Measurements from ENCODE around the gene RUVBL2. TPM values are rescaled to one million over a fixed set of nuclear protein-coding genes. Genes with fewer than 3 reads are reported as not detected.
"Not testable (repeated sequence)": the region's sequence is repeated elsewhere in the genome, so short reads cannot be mapped to it uniquely, and the experiment has no call there.

RUVBL2 gene
- total RNA-seq, 1 experiment from 2014 or later, result 170 TPM

DNA sequence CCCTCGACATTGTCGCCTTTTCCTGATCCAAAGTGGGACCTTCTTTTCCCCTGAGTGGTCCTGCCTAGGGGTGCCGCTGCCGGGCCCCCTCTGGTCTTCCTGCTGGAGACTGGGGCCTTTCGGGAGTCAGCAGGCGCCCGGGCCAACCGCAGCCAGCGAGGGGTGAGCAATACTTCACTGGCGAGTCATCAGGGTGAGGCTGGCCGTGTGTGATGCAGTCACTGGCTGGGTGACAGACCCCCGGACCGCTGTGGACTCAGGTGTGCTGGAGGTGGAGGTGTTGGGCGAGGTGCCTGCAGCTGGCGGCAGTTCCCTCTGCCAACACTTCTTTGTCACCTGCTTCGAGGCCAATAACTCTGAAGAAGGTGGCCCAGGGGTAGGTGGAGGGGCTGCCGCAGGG, 48.5 kb downstream of the RUVBL2 start:
- no peaks in the 10 kb centered on the region for H3K4me1 ChIP-seq (ENCODE audit: control insufficient read depth, insufficient read depth, low read length)
- ATAC-seq (no peak), DNase-seq (ENCODE audit: low read depth, low spot score) (no peak)
- no peaks in the 10 kb centered on the region for H3K36me3 ChIP-seq (ENCODE audit: control insufficient read depth, insufficient read depth, low read length)
- TF ChIP-seq, protein P1, sequence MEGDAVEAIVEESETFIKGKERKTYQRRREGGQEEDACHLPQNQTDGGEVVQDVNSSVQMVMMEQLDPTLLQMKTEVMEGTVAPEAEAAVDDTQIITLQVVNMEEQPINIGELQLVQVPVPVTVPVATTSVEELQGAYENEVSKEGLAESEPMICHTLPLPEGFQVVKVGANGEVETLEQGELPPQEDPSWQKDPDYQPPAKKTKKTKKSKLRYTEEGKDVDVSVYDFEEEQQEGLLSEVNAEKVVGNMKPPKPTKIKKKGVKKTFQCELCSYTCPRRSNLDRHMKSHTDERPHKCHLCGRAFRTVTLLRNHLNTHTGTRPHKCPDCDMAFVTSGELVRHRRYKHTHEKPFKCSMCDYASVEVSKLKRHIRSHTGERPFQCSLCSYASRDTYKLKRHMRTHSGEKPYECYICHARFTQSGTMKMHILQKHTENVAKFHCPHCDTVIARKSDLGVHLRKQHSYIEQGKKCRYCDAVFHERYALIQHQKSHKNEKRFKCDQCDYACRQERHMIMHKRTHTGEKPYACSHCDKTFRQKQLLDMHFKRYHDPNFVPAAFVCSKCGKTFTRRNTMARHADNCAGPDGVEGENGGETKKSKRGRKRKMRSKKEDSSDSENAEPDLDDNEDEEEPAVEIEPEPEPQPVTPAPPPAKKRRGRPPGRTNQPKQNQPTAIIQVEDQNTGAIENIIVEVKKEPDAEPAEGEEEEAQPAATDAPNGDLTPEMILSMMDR (IDR thresholded peaks at IDR 0.05), result no peak
- TF ChIP-seq POLR2AphosphoS5 (IDR thresholded peaks at IDR 0.05; ENCODE audit: low read depth, low read length), result no peak
- TF ChIP-seq, protein P2, sequence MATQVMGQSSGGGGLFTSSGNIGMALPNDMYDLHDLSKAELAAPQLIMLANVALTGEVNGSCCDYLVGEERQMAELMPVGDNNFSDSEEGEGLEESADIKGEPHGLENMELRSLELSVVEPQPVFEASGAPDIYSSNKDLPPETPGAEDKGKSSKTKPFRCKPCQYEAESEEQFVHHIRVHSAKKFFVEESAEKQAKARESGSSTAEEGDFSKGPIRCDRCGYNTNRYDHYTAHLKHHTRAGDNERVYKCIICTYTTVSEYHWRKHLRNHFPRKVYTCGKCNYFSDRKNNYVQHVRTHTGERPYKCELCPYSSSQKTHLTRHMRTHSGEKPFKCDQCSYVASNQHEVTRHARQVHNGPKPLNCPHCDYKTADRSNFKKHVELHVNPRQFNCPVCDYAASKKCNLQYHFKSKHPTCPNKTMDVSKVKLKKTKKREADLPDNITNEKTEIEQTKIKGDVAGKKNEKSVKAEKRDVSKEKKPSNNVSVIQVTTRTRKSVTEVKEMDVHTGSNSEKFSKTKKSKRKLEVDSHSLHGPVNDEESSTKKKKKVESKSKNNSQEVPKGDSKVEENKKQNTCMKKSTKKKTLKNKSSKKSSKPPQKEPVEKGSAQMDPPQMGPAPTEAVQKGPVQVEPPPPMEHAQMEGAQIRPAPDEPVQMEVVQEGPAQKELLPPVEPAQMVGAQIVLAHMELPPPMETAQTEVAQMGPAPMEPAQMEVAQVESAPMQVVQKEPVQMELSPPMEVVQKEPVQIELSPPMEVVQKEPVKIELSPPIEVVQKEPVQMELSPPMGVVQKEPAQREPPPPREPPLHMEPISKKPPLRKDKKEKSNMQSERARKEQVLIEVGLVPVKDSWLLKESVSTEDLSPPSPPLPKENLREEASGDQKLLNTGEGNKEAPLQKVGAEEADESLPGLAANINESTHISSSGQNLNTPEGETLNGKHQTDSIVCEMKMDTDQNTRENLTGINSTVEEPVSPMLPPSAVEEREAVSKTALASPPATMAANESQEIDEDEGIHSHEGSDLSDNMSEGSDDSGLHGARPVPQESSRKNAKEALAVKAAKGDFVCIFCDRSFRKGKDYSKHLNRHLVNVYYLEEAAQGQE (IDR thresholded peaks at IDR 0.05; ENCODE audit: insufficient read depth in 1 of 2, low read depth in 2 of 2, low read length in 1 of 2), result no peak
- no peak for TF ChIP-seq TCF7L2 (IDR thresholded peaks at IDR 0.05; ENCODE audit: low read depth, low read length)
- TF ChIP-seq SIN3A (IDR thresholded peaks at IDR 0.05; ENCODE audit: borderline replicate concordance, insufficient read depth, low read depth, low read length), result no peak
- H3K9me3 ChIP-seq (ENCODE audit: control insufficient read depth, insufficient read depth, low read depth, low read length), result no peaks in the 10 kb centered on the region
- no peak overlapping the region for H3K27ac ChIP-seq (ENCODE audit: low read length)
- ChIA-PET CTCF (no interaction called here), POLR2A (no interaction called here)
- in situ Hi-C loops (cut with HindIII; ENCODE audit: low pct_unique_long_range_greater_than_20kb, low sequenced_read_pairs), result no loop called here
- no peaks in the 10 kb centered on the region for H3K27me3 ChIP-seq (ENCODE audit: control insufficient read depth, insufficient read depth, low read length)
- intact Hi-C loops (cut with micrococcal nuclease; ENCODE audit: unreplicated experiment), result no loop called here
- BruUV-seq (replicated peaks), result no TSS peak
- no peak overlapping the region for H3K4me3 ChIP-seq (ENCODE audit: low read depth in 2 of 2, low read length in 2 of 2)

DNA sequence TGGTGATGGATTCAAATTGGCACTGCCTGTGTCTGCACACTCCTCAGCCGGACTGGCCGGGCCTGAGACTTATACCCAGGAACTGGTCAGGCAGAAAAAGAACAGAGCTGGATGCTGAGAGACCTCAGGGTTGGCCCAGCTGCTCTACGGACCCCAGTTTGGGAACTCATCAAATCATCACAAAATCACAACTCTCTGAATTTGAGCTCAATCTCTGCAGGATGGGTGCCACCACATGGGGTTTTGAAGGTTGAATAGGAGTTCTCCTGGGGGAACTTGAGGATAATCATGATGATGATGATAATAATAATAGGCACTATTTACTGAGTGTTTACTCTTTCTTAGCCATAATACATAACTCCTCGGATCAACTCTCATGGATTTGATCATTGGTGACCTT, 49.0 kb downstream of the RUVBL2 start:
- ATAC-seq; H3K4me3 ChIP-seq (ENCODE audit: low read depth in 2 of 2, low read length in 2 of 2); DNase-seq (ENCODE audit: low read depth, low spot score); H3K36me3 ChIP-seq (ENCODE audit: control insufficient read depth, insufficient read depth, low read length); BruUV-seq (replicated peaks); intact Hi-C loops (cut with micrococcal nuclease; ENCODE audit: unreplicated experiment); CTCF ChIA-PET; H3K4me1 ChIP-seq (ENCODE audit: control insufficient read depth, insufficient read depth, low read length); in situ Hi-C loops (cut with HindIII; ENCODE audit: low pct_unique_long_range_greater_than_20kb, low sequenced_read_pairs); POLR2A ChIA-PET; H3K27me3 ChIP-seq (ENCODE audit: control insufficient read depth, insufficient read depth, low read length); H3K9me3 ChIP-seq (ENCODE audit: control insufficient read depth, insufficient read depth, low read depth, low read length); H3K27ac ChIP-seq (ENCODE audit: low read length): not testable (repeated sequence)

DNA sequence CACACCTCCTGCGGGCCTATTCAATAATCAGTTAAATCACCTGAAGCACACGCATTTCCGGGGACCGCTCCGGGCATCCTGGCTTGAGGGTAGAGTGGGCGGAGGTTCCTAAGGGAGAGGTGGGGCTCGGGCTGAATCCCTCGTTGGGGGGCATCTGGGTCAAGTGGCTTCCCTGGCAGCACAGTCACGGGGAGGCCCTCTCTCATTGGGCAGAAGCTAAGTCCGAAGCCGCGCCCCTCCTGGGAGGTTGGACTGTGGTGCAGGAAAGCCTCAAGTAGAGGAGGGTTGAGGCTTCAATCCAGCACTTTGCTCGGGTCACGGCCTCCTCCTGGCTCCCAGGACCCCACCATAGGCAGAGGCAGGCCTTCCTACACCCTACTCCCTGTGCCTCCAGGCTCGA, 49.9 kb downstream of the RUVBL2 start, which contains the start of gene CGB5:
CGB5 (plus strand) TSS at position 301 of the 400 bp plus-strand sequence. CDS start 362 bp downstream, outside the sequence.
- intact Hi-C loops (cut with micrococcal nuclease; ENCODE audit: unreplicated experiment); H3K36me3 ChIP-seq (ENCODE audit: control insufficient read depth, insufficient read depth, low read length); POLR2A ChIA-PET; in situ Hi-C loops (cut with HindIII; ENCODE audit: low pct_unique_long_range_greater_than_20kb, low sequenced_read_pairs); DNase-seq (ENCODE audit: low read depth, low spot score); ATAC-seq; H3K27me3 ChIP-seq (ENCODE audit: control insufficient read depth, insufficient read depth, low read length); H3K27ac ChIP-seq (ENCODE audit: low read length); H3K9me3 ChIP-seq (ENCODE audit: control insufficient read depth, insufficient read depth, low read depth, low read length); CTCF ChIA-PET; H3K4me1 ChIP-seq (ENCODE audit: control insufficient read depth, insufficient read depth, low read length); H3K4me3 ChIP-seq (ENCODE audit: low read depth in 2 of 2, low read length in 2 of 2); BruUV-seq (replicated peaks): not testable (repeated sequence)

DNA sequence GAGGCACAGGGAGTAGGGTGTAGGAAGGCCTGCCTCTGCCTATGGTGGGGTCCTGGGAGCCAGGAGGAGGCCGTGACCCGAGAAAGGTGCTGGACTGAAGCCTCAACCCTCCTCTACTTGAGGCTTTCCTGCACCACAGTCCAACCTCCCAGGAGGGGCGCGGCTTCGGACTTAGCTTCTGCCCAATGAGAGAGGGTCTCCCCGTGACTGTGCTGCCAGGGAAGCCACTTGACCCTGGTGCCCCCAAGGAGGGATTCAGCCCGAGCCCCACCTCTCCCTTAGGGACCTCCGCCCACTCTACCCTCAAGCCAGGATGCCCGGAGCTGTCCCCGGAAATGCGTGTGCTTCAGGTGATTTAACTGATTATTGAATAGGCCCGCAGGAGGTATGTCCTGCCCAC, 55.3 kb downstream of the RUVBL2 start, which contains the start of gene CGB8:
CGB8 (minus strand) TSS at position 101 of the 400 bp plus-strand sequence. CDS start 372 bp downstream, outside the sequence.
- CTCF ChIA-PET; H3K4me1 ChIP-seq (ENCODE audit: control insufficient read depth, insufficient read depth, low read length); H3K36me3 ChIP-seq (ENCODE audit: control insufficient read depth, insufficient read depth, low read length); DNase-seq (ENCODE audit: low read depth, low spot score); intact Hi-C loops (cut with micrococcal nuclease; ENCODE audit: unreplicated experiment); ATAC-seq; H3K4me3 ChIP-seq (ENCODE audit: low read depth in 2 of 2, low read length in 2 of 2); H3K9me3 ChIP-seq (ENCODE audit: control insufficient read depth, insufficient read depth, low read depth, low read length); POLR2A ChIA-PET; H3K27ac ChIP-seq (ENCODE audit: low read length); H3K27me3 ChIP-seq (ENCODE audit: control insufficient read depth, insufficient read depth, low read length); in situ Hi-C loops (cut with HindIII; ENCODE audit: low pct_unique_long_range_greater_than_20kb, low sequenced_read_pairs); BruUV-seq (replicated peaks): not testable (repeated sequence)

DNA sequence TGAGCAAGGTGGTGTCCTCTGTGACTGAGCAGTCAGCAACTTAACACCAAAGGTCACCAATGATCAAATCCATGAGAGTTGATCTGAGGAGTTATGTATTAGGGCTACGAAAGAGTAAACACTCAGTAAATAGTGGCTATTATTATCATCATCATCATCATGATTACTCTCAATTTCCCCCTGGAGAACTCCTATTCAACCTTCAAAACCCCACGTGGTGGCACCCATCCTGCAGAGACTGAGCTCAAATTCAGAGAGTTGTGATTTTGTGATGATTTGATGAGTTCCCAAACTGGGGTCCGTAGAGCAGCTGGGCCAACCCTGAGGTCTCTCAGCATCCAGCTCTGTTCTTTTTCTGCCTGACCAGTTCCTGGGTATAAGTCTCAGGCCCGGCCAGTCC, 56.1 kb downstream of the RUVBL2 start:
- H3K4me3 ChIP-seq (ENCODE audit: low read depth in 2 of 2, low read length in 2 of 2); CTCF ChIA-PET; ATAC-seq; H3K27ac ChIP-seq (ENCODE audit: low read length); H3K9me3 ChIP-seq (ENCODE audit: control insufficient read depth, insufficient read depth, low read depth, low read length); POLR2A ChIA-PET; H3K4me1 ChIP-seq (ENCODE audit: control insufficient read depth, insufficient read depth, low read length); intact Hi-C loops (cut with micrococcal nuclease; ENCODE audit: unreplicated experiment); H3K36me3 ChIP-seq (ENCODE audit: control insufficient read depth, insufficient read depth, low read length); in situ Hi-C loops (cut with HindIII; ENCODE audit: low pct_unique_long_range_greater_than_20kb, low sequenced_read_pairs); BruUV-seq (replicated peaks); H3K27me3 ChIP-seq (ENCODE audit: control insufficient read depth, insufficient read depth, low read length); DNase-seq (ENCODE audit: low read depth, low spot score): not testable (repeated sequence)
